ENCODE results near the gene DLG4. TPM values are rescaled to one million over a fixed set of nuclear protein-coding genes. Genes with fewer than 3 reads are reported as not detected.
A peak's percentile ranks its signal among the peaks of the same experiment; 100 is the strongest.
"Not testable (repeated sequence)": the region's sequence is repeated elsewhere in the genome, so short reads cannot be mapped to it uniquely, and the experiment has no call there.

Gene DLG4
- total RNA-seq, 1 donor from 2014 or later, result 45.6 TPM

DNA sequence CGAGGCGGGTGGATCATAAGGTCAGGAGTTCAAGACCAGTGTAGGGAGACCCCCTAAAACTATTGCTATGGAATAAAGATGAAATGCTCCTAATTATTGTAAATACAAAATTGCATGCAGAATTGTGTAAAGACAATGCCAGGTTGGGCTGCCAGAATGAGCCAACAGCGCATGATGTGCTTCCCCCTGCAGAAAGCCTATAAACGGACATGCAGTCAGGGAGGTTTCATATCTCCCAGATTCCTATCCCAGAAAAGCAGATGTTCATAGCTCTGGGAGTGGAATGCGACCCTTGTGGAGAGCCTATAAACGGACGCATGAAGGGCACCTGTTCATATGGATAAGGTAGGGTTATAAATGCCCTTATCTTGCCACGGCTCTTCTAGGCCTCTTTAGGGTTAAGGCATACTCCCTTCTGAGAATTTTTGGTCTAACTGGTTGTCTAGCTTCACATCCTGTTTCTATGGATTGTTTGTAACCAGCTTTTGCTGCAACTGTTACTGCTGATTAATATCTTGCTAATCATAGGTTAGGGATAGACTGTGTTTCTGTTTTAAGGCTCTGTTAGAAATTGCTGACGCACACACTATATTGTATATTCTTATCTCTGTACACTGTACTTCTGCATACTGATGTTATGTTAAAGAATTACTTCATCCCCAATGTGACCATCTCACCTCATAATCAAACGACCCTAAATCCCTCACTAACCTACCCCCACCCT lies 50.6 kb downstream of the DLG4 start:
- not testable (repeated sequence) for H3K4me3 ChIP-seq (ENCODE audit: insufficient read depth, low read depth, low read length); H3K79me2 ChIP-seq (ENCODE audit: insufficient read depth, low read length); H3K27me3 ChIP-seq (ENCODE audit: insufficient read depth, low read length); H3K27me3 Mint-ChIP-seq (ENCODE audit: low read depth, unreplicated experiment); H4K20me1 ChIP-seq (ENCODE audit: insufficient read depth, low read length); H3K4me2 ChIP-seq (ENCODE audit: low read length); H3K27ac ChIP-seq (ENCODE audit: low read depth, low read length); DNase-seq (ENCODE audit: low read depth); H3K27ac Mint-ChIP-seq (ENCODE audit: unreplicated experiment); H2AFZ ChIP-seq (ENCODE audit: low read depth, low read length); H3K9ac ChIP-seq (ENCODE audit: low read length); H3K4me1 ChIP-seq (ENCODE audit: insufficient read depth, low read length); H3K36me3 ChIP-seq (ENCODE audit: insufficient read depth, low read length); H3K36me3 Mint-ChIP-seq (ENCODE audit: low read depth, unreplicated experiment); H3K4me3 Mint-ChIP-seq (ENCODE audit: unreplicated experiment); FAIRE-seq; H3K9me3 ChIP-seq (ENCODE audit: insufficient read depth, low read depth, low read length); H3K4me1 Mint-ChIP-seq (ENCODE audit: low read depth, unreplicated experiment)
- peaks cover 11% of the 10 kb centered on the region for H3K9me3 Mint-ChIP-seq (ENCODE audit: unreplicated experiment)

DNA sequence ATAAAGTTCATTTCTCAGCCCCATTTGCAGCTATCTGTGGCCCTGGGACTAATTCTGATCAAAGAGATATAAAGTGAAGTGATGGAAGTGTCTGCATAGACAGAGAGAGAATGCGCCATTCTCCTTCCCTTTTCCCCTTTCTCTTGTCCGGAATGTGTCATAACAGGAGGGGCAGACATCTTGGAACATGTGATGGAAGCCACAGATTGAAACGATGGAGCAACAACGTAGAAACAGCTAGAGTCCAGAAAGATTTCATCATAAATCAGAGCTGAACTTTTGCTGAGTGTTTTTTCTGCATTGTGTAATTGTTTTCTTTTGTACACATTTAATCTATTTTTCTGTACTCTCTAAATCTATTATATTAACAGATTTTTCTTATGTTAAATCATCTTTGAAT lies 51.8 kb downstream of the DLG4 start:
- Histone ChIP-seq H2AFZ (ENCODE audit: low read depth, low read length) (peak overlapping the region; percentile 18), H3K27ac (ENCODE audit: low read depth, low read length) (no peak overlapping the region)
- H3K9me3 Mint-ChIP-seq (ENCODE audit: unreplicated experiment), result peaks cover 11% of the 10 kb centered on the region

DNA sequence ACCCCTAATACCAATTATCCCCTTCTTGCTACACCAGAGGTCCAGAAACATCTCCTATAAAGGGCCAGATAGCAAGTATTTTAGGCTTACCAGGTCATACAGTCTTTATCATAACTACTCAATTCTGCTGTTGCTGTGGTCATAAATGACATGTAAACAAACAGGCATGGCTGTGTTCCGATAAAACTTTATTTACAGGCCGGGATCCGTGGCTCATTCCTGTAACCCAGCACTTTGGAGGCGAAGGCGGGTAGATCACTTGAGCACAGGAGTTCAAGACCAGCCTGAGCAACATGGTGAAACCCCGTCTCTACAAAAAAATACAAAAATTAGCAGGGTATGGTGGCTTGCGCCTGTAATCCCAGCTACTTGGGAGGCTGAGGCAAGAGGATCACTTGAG lies 52.8 kb downstream of the DLG4 start:
- Mint-ChIP-seq H3K27ac (ENCODE audit: unreplicated experiment) (no peak overlapping the region), H3K4me1 (ENCODE audit: low read depth, unreplicated experiment) (no peaks in the 10 kb centered on the region), H3K4me3 (ENCODE audit: unreplicated experiment) (no peak overlapping the region), H3K9me3 (ENCODE audit: unreplicated experiment) (peaks cover 11% of the 10 kb centered on the region), H3K36me3 (ENCODE audit: low read depth, unreplicated experiment) (no peaks in the 10 kb centered on the region), H3K27me3 (ENCODE audit: low read depth, unreplicated experiment) (peaks cover 3% of the 10 kb centered on the region)
- H3K4me3 ChIP-seq (ENCODE audit: insufficient read depth, low read depth, low read length), result no peak overlapping the region
- no peaks in the 10 kb centered on the region for H3K36me3 ChIP-seq (ENCODE audit: insufficient read depth, low read length)
- no peaks in the 10 kb centered on the region for H3K27me3 ChIP-seq (ENCODE audit: insufficient read depth, low read length)
- no peak for TF ChIP-seq EZH2 (IDR thresholded peaks at IDR 0.05; ENCODE audit: insufficient read depth, low read length)
- TF ChIP-seq, protein P1, sequence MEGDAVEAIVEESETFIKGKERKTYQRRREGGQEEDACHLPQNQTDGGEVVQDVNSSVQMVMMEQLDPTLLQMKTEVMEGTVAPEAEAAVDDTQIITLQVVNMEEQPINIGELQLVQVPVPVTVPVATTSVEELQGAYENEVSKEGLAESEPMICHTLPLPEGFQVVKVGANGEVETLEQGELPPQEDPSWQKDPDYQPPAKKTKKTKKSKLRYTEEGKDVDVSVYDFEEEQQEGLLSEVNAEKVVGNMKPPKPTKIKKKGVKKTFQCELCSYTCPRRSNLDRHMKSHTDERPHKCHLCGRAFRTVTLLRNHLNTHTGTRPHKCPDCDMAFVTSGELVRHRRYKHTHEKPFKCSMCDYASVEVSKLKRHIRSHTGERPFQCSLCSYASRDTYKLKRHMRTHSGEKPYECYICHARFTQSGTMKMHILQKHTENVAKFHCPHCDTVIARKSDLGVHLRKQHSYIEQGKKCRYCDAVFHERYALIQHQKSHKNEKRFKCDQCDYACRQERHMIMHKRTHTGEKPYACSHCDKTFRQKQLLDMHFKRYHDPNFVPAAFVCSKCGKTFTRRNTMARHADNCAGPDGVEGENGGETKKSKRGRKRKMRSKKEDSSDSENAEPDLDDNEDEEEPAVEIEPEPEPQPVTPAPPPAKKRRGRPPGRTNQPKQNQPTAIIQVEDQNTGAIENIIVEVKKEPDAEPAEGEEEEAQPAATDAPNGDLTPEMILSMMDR (IDR thresholded peaks at IDR 0.05; ENCODE audit: insufficient read depth, low read depth, low read length), result no peak
- no peaks in the 10 kb centered on the region for H3K79me2 ChIP-seq (ENCODE audit: insufficient read depth, low read length)
- no peak overlapping the region for H2AFZ ChIP-seq (ENCODE audit: low read depth, low read length)
- H3K9ac ChIP-seq (ENCODE audit: low read length), result no peak overlapping the region
- H3K9me3 ChIP-seq (ENCODE audit: insufficient read depth, low read depth, low read length), result no peaks in the 10 kb centered on the region
- FAIRE-seq (no peak), DNase-seq (ENCODE audit: low read depth) (no peak)
- no peak overlapping the region for H3K4me2 ChIP-seq (ENCODE audit: low read length)
- no peak overlapping the region for H3K27ac ChIP-seq (ENCODE audit: low read depth, low read length)
- no peaks in the 10 kb centered on the region for H4K20me1 ChIP-seq (ENCODE audit: insufficient read depth, low read length)
- H3K4me1 ChIP-seq (ENCODE audit: insufficient read depth, low read length), result no peaks in the 10 kb centered on the region

More for the DNA sequence above, 51.8 kb downstream of the DLG4 start:
- TF ChIP-seq EZH2 (IDR thresholded peaks at IDR 0.05; ENCODE audit: insufficient read depth, low read length), result no peak
- no peaks in the 10 kb centered on the region for H3K36me3 ChIP-seq (ENCODE audit: insufficient read depth, low read length)
- Mint-ChIP-seq H3K4me1 (ENCODE audit: low read depth, unreplicated experiment) (no peaks in the 10 kb centered on the region), H3K27me3 (ENCODE audit: low read depth, unreplicated experiment) (peaks cover under 1% of the 10 kb centered on the region), H3K4me3 (ENCODE audit: unreplicated experiment) (no peak overlapping the region), H3K36me3 (ENCODE audit: low read depth, unreplicated experiment) (no peaks in the 10 kb centered on the region), H3K27ac (ENCODE audit: unreplicated experiment) (no peak overlapping the region)
- no peaks in the 10 kb centered on the region for H4K20me1 ChIP-seq (ENCODE audit: insufficient read depth, low read length)
- no peaks in the 10 kb centered on the region for H3K79me2 ChIP-seq (ENCODE audit: insufficient read depth, low read length)
- no peaks in the 10 kb centered on the region for H3K9me3 ChIP-seq (ENCODE audit: insufficient read depth, low read depth, low read length)
- H3K27me3 ChIP-seq (ENCODE audit: insufficient read depth, low read length), result no peaks in the 10 kb centered on the region
- FAIRE-seq (no peak), DNase-seq (ENCODE audit: low read depth) (no peak)
- no peaks in the 10 kb centered on the region for H3K4me1 ChIP-seq (ENCODE audit: insufficient read depth, low read length)
- H3K4me2 ChIP-seq (ENCODE audit: low read length), result no peak overlapping the region
- no peak overlapping the region for H3K4me3 ChIP-seq (ENCODE audit: insufficient read depth, low read depth, low read length)
- H3K9ac ChIP-seq (ENCODE audit: low read length), result no peak overlapping the region

DNA sequence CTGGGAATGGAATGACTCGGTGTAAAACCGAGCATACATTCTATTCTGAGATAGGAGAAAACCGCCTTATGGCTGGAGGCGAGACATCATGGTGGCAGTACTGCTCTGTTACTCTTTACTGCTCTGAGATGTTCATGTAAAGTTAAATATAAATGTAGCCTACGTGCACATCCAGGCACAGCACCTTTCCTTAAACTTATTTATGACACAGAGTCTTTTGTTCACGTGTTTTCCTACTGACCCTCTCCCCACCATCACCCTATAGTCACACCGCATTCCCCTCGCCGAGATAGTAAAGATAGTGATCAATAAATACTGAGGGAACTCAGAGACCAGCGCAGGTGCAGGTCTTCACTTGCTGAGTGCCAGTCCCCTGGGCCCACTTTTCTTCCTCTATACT lies 60.1 kb downstream of the DLG4 start:
- not testable (repeated sequence) for H3K36me3 ChIP-seq (ENCODE audit: insufficient read depth, low read length); FAIRE-seq; H3K9me3 ChIP-seq (ENCODE audit: insufficient read depth, low read depth, low read length); H3K27ac Mint-ChIP-seq (ENCODE audit: unreplicated experiment); DNase-seq (ENCODE audit: low read depth); H4K20me1 ChIP-seq (ENCODE audit: insufficient read depth, low read length); H3K79me2 ChIP-seq (ENCODE audit: insufficient read depth, low read length); H3K9ac ChIP-seq (ENCODE audit: low read length); H3K9me3 Mint-ChIP-seq (ENCODE audit: unreplicated experiment); H3K36me3 Mint-ChIP-seq (ENCODE audit: low read depth, unreplicated experiment); H3K4me2 ChIP-seq (ENCODE audit: low read length); H3K4me1 Mint-ChIP-seq (ENCODE audit: low read depth, unreplicated experiment); H3K4me3 Mint-ChIP-seq (ENCODE audit: unreplicated experiment); H3K4me1 ChIP-seq (ENCODE audit: insufficient read depth, low read length); H3K27ac ChIP-seq (ENCODE audit: low read depth, low read length); H3K4me3 ChIP-seq (ENCODE audit: insufficient read depth, low read depth, low read length); H3K27me3 ChIP-seq (ENCODE audit: insufficient read depth, low read length); H2AFZ ChIP-seq (ENCODE audit: low read depth, low read length)
- H3K27me3 Mint-ChIP-seq (ENCODE audit: low read depth, unreplicated experiment), result peaks cover 37% of the 10 kb centered on the region

DNA sequence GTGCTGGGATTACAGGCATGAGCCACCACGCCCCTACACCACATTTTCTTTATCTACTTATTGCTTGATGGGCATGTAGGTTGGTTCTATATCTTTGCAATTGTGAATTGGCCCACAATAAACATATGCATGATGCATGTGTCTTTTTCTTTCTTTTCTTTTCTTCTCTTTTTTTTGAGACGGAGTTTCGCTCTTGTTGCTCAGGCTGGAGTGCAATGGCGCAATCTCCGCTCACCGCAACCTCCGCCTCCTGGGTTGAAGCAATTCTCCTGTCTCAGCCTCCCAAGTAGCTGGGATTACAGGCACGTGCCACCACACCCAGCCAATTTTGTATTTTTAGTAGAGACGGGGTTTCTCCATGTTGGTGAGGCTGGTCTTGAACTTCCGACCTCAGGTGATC lies 61.2 kb downstream of the DLG4 start:
- not testable (repeated sequence) for H3K9me3 Mint-ChIP-seq (ENCODE audit: unreplicated experiment); H3K4me3 Mint-ChIP-seq (ENCODE audit: unreplicated experiment); FAIRE-seq; H3K36me3 Mint-ChIP-seq (ENCODE audit: low read depth, unreplicated experiment); H3K36me3 ChIP-seq (ENCODE audit: insufficient read depth, low read length); H3K79me2 ChIP-seq (ENCODE audit: insufficient read depth, low read length); H3K27ac Mint-ChIP-seq (ENCODE audit: unreplicated experiment); H2AFZ ChIP-seq (ENCODE audit: low read depth, low read length); H3K4me2 ChIP-seq (ENCODE audit: low read length); DNase-seq (ENCODE audit: low read depth); H3K27me3 ChIP-seq (ENCODE audit: insufficient read depth, low read length); H3K4me1 ChIP-seq (ENCODE audit: insufficient read depth, low read length); H3K4me3 ChIP-seq (ENCODE audit: insufficient read depth, low read depth, low read length); H3K4me1 Mint-ChIP-seq (ENCODE audit: low read depth, unreplicated experiment); H4K20me1 ChIP-seq (ENCODE audit: insufficient read depth, low read length); H3K9me3 ChIP-seq (ENCODE audit: insufficient read depth, low read depth, low read length); H3K27ac ChIP-seq (ENCODE audit: low read depth, low read length); H3K9ac ChIP-seq (ENCODE audit: low read length)
- H3K27me3 Mint-ChIP-seq (ENCODE audit: low read depth, unreplicated experiment), result peaks cover 44% of the 10 kb centered on the region
